ENCODE data around the gene GPX5.

GPX5 gene

DNA sequence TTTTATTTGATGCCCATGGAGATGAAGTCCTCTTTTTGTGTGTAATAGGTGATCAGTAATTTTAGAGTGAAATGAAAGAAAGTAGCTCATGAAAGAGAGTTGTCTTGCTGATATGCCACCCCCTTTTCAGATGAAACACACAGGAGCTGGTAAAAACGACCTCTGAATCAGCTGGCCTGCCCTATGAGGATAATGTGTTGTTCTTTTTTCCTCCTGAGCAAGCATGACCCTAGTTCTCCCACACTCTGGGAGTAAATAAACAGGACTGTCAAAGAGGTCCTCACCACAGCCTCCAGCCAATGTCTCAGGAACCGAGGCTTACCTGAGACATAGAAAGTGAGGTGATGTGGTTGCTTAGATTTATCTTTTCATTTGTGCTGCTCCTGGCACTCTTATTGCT is 29.5 kb downstream of the GPX5 start:
- DNase-seq, result no peak
- Histone ChIP-seq H2AFZ (ENCODE audit: low read length) (no peak overlapping the region), H3K4me3 (ENCODE audit: low read length) (no peak overlapping the region), H3K4me1 (ENCODE audit: low read length) (no peaks in the 10 kb centered on the region), H4K20me1 (ENCODE audit: insufficient read depth, low read length) (no peaks in the 10 kb centered on the region), H3F3A (ENCODE audit: insufficient read depth, low read length) (no peaks in the 10 kb centered on the region), H3K9me3 (replicated peaks; ENCODE audit: insufficient read depth, low read length) (no peaks in the 10 kb centered on the region), H3K4me2 (ENCODE audit: low read depth, low read length) (no peak overlapping the region), H3K79me2 (ENCODE audit: low read length) (no peaks in the 10 kb centered on the region), H3K27ac (ENCODE audit: low read length) (no peak overlapping the region), H3K9me2 (replicated peaks; ENCODE audit: insufficient read depth, low read length) (no peaks in the 10 kb centered on the region), H3K9ac (ENCODE audit: low read length) (no peak overlapping the region), H3K36me3 (replicated peaks; ENCODE audit: insufficient read depth, low read length) (no peaks in the 10 kb centered on the region), H3K27me3 (replicated peaks; ENCODE audit: insufficient read depth, low read length) (no peaks in the 10 kb centered on the region)
- TF ChIP-seq, protein P1, sequence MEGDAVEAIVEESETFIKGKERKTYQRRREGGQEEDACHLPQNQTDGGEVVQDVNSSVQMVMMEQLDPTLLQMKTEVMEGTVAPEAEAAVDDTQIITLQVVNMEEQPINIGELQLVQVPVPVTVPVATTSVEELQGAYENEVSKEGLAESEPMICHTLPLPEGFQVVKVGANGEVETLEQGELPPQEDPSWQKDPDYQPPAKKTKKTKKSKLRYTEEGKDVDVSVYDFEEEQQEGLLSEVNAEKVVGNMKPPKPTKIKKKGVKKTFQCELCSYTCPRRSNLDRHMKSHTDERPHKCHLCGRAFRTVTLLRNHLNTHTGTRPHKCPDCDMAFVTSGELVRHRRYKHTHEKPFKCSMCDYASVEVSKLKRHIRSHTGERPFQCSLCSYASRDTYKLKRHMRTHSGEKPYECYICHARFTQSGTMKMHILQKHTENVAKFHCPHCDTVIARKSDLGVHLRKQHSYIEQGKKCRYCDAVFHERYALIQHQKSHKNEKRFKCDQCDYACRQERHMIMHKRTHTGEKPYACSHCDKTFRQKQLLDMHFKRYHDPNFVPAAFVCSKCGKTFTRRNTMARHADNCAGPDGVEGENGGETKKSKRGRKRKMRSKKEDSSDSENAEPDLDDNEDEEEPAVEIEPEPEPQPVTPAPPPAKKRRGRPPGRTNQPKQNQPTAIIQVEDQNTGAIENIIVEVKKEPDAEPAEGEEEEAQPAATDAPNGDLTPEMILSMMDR (IDR thresholded peaks at IDR 0.05; ENCODE audit: low read length), result no peak
- TF ChIP-seq EZH2phosphoT487 (IDR thresholded peaks at IDR 0.05; ENCODE audit: low read length), result no peak
- no peak for TF ChIP-seq EZH2 (optimal IDR thresholded peaks at IDR 0.05; ENCODE audit: low read depth, low read length)

DNA sequence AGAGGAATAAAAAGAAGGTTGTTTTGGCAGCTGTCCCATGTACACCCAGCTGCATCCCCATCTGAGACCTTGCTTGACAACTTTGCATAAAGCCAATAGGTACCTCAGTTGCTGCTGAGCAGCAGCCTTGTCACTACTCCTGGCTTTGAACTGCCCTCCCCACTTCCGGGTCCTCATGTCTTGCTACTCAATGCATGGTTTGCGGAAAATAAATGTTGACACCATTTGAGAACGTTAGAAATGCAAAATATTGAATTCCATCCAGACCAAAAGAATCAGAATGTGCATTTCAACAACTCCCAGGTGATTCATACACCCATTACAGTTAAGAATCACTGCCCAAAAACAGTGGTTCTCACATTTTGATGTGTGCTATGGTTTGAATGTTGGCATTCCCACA is 32.9 kb downstream of the GPX5 start:
- no peaks in the 10 kb centered on the region for H3K4me1 ChIP-seq (ENCODE audit: low read length)
- no peak overlapping the region for H3K9ac ChIP-seq (ENCODE audit: low read length)
- DNase-seq, result no peak
- H3K9me3 ChIP-seq (replicated peaks; ENCODE audit: insufficient read depth, low read length), result no peaks in the 10 kb centered on the region
- H3K79me2 ChIP-seq (ENCODE audit: low read length), result no peaks in the 10 kb centered on the region
- no peaks in the 10 kb centered on the region for H3K36me3 ChIP-seq (replicated peaks; ENCODE audit: insufficient read depth, low read length)
- no peak overlapping the region for H2AFZ ChIP-seq (ENCODE audit: low read length)
- no peaks in the 10 kb centered on the region for H3K27me3 ChIP-seq (replicated peaks; ENCODE audit: insufficient read depth, low read length)
- no peak overlapping the region for H3K27ac ChIP-seq (ENCODE audit: low read length)
- no peaks in the 10 kb centered on the region for H3F3A ChIP-seq (ENCODE audit: insufficient read depth, low read length)
- TF ChIP-seq, protein P1 (IDR thresholded peaks at IDR 0.05; ENCODE audit: low read length), result no peak
- no peak for TF ChIP-seq EZH2phosphoT487 (IDR thresholded peaks at IDR 0.05; ENCODE audit: low read length)
- TF ChIP-seq EZH2 (optimal IDR thresholded peaks at IDR 0.05; ENCODE audit: low read depth, low read length), result no peak
- no peaks in the 10 kb centered on the region for H3K9me2 ChIP-seq (replicated peaks; ENCODE audit: insufficient read depth, low read length)
- no peaks in the 10 kb centered on the region for H4K20me1 ChIP-seq (ENCODE audit: insufficient read depth, low read length)
- H3K4me3 ChIP-seq (ENCODE audit: low read length), result no peak overlapping the region
- no peak overlapping the region for H3K4me2 ChIP-seq (ENCODE audit: low read depth, low read length)

DNA sequence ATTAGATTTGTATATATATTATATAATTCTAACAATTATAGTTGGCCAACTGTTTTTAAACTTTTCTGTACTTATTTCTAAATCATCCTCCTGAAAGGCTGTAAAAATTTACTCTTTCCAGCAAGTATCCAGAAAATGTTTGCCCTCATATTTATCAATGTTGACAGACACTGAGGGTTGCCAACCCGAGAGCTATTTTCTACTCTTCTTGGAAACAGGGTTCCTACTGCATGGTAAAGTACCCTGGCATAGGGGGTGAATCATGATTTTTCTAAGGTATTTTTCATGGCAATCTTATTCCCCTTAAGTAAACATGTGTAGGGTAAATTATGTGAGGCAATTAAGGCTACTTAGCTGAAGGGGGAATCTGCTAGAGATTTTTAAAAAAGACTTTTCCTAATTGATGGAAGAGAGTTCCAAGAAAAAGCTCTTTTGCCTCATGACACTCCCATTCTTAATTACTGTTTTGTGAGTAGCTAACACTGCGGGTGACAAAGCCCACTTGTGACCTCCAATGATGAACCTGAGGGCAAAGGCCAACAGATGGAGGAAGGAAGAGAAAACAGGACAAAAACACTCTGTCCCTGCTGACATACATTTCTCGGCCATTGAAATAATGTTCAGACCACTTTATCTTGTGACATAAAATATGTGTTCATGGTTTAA is 37.9 kb downstream of the GPX5 start:
- Histone ChIP-seq H3K27ac (ENCODE audit: low read length) (no peak overlapping the region), H3K9me3 (replicated peaks; ENCODE audit: insufficient read depth, low read length) (no peaks in the 10 kb centered on the region), H3K4me2 (ENCODE audit: low read depth, low read length) (no peak overlapping the region), H3K79me2 (ENCODE audit: low read length) (no peaks in the 10 kb centered on the region), H3K4me3 (ENCODE audit: low read length) (no peak overlapping the region), H3F3A (ENCODE audit: insufficient read depth, low read length) (no peaks in the 10 kb centered on the region), H3K4me1 (ENCODE audit: low read length) (no peaks in the 10 kb centered on the region), H3K9ac (ENCODE audit: low read length) (no peak overlapping the region), H3K27me3 (replicated peaks; ENCODE audit: insufficient read depth, low read length) (no peaks in the 10 kb centered on the region), H3K36me3 (replicated peaks; ENCODE audit: insufficient read depth, low read length) (no peaks in the 10 kb centered on the region), H3K9me2 (replicated peaks; ENCODE audit: insufficient read depth, low read length) (no peaks in the 10 kb centered on the region), H4K20me1 (ENCODE audit: insufficient read depth, low read length) (no peaks in the 10 kb centered on the region), H2AFZ (ENCODE audit: low read length) (no peak overlapping the region)
- TF ChIP-seq EZH2phosphoT487 (IDR thresholded peaks at IDR 0.05; ENCODE audit: low read length) (no peak), EZH2 (optimal IDR thresholded peaks at IDR 0.05; ENCODE audit: low read depth, low read length) (no peak)
- TF ChIP-seq, protein P1 (IDR thresholded peaks at IDR 0.05; ENCODE audit: low read length), result no peak
- no peak for DNase-seq

Data from MM.1S (cell line).